Measurements from ENCODE around the gene ZCCHC2.

The ZCCHC2 gene

GRCh38 chr18:62512532-62512931 is 10.3 kb upstream of the ZCCHC2 start:
- DNase-seq: no peak

DNA sequence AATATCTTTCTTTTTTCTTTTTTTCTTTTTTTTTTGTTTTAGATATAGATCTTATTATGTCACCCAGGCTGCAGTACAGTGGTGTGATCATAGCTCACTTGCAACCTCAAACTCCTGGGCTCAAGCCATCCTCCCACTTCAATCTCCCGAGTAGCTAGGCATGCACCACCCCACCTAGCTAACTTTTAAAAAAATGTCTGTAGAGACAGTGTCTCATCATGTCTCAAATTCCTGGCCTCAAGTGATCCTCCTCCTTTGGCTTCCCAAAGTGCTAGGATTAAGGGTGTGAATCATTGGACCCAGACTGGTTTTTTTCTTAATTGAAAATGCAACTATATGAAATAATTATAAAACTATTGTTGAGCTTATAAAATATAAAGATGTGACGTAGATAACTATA is 9.8 kb upstream of the ZCCHC2 start:
- no peak for DNase-seq

DNA sequence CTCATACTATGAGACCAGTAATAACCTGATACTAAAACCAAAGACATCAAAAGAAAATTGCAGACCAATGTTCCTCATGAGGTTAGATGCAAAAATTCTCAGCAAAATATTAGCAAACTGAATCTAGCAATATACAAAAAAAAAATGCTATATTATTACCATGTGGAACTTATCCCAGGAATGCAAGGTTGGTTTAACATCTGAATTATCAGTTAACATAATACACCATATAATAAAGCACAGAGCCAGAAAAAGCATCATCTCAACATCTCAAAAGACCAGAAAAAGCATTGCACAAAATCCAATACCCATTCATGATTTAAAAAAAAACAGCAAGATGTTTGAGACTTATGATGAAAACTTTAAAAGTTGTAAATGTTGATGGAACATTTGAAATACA is 8.3 kb upstream of the ZCCHC2 start:
- no peak for DNase-seq

DNA sequence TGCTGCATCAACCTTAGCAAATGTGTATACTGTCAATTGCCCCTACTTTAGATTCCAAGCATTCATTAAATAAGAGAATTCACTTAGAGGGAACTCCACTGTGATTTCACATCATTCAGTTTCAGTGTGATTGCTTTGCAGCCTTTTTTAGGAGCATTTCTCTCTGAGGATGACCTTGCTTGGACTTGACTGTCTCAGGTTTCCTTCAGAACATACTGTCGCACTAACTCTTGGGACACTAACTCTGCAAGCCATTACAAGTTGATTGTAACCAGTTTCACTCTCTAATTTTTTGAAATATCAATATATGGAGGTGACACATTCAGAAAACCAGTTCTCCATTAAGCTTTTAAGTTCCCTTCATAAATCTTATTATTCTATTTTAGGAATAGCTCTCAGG is 6.6 kb upstream of the ZCCHC2 start:
- DNase-seq: no peak

DNA sequence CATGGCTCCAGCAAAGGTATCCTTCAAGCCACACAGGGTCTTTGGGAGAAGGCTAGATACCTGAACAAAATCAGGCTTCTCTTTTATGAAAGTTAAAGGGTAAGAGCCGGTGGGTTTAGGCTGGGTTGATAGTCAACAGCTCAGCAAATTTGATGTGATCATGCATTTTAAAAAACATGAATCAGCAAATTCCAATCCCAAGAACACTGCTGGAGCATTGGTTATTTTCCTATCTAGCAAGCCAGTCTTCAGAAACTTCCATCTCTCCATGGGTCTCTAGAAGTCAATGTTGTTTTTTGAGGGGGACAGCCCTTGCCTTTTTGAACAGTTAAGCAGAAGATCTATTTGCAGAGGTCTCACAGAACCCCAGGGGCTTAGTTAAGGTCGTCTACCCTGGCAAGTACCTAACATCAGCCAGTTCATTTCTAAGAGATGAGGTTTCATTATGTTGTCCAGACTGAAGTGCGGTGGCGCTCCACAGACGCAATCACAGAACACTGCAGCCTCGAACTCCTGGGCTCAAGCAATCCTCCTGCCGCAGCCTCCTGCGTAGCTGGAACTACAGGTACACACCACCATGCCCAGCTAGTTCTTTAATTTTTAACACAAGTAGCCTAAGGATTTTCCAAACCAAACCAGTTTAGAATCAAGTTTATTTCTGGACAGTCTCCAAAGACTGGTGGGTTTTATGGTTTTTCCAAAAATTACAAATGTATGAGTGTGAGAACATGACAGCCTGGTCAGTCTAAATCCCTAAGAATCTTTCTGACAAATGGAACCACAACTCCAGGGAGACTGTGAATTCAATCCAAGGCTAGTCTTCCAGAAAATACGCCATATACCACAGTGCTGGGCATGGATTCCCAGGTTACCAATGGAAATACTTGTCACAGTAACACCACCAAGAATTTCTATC is 4.1 kb upstream of the ZCCHC2 start:
- peak; percentile 49 for DNase-seq

DNA sequence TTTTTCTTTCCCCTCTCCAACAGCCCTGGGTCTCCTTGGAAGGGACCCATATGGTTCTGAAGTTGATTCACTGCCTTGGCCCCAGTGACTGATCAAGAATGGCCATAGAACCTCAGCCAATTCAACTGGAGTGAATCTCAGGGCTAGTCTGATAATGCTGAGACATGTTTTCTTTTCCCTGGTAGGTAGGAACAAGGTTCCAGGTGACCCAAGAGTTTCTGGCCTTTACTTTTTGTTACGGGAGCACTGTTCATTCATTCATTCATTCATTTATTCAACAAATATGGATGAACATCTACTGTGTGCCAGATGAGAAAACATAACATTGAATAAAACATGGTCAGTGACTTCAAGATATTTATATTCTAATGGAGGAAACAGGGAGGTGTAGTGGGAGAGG is 3.1 kb upstream of the ZCCHC2 start:
- DNase-seq: no peak

DNA sequence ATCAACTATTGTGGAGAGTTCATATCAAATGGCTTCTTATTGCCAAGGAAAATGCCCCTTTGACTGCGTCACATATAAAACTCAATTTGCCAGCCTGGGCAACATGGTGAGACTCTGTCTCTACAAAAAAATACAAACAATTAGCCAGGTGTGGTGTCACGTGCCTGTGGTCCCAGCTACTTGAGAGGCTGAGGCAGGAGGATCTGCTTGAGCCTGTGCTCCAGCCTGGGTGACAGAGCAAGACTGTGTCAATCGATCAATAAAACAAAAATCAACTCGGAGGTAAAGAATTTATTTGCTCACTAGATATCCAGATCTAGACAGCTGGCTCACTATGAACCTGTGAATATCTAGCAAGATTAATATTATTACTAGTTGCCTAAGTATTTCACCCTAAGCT is 1.7 kb upstream of the ZCCHC2 start:
- no peak for DNase-seq

- no peak for DNase-seq
Observed at GRCh38 chr18:62521593-62521992, 1.2 kb upstream of the ZCCHC2 start.

GRCh38 chr18:62522178-62522503 is 684 bp upstream of the ZCCHC2 start:
- no peak for DNase-seq

DNA sequence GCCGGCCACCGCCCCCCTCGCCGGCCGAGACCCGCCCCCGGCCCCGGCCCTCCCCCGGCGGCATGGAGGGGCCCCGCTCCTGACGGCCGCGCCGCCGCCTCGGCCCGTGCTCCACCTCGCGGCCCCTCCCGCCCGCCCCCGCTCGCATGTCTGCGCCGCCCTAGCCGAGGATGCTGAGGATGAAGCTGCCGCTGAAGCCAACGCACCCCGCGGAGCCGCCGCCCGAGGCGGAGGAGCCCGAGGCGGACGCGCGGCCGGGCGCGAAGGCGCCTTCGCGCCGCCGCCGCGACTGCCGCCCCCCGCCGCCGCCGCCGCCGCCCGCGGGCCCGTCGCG is 397 bp downstream of the ZCCHC2 start:
- DNase-seq: no peak

GRCh38 chr18:62523631-62524439 is 1.0 kb downstream of the ZCCHC2 start:
- DNase-seq: peak; percentile 48

GRCh38 chr18:62524440-62525200 is 1.8 kb downstream of the ZCCHC2 start:
- peak; percentile 37 for DNase-seq

DNA sequence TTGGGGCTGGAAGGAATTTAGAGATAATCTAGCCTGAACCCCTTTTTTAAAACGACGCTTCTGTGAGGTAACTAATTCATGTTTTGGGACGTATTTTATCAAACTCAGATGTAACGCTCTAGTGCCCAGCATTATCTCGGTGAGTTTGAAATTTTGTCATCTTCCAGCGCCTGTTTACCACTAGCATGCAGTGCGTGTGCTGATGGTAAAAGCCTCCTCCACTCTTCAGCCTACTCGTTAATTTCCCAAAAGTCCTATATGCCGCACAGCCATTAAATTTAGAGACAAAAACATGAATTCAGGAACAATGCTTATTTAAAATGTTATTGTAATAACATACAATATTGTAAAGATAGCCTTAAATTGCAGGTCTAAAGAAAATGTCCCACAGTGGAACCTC is 2.8 kb downstream of the ZCCHC2 start:
- DNase-seq: no peak

- peak; percentile 65 for DNase-seq
Observed at GRCh38 chr18:62526098-62527025, 3.5 kb downstream of the ZCCHC2 start.

GRCh38 chr18:62529597-62529996 is 6.8 kb downstream of the ZCCHC2 start:
- no peak for DNase-seq

DNA sequence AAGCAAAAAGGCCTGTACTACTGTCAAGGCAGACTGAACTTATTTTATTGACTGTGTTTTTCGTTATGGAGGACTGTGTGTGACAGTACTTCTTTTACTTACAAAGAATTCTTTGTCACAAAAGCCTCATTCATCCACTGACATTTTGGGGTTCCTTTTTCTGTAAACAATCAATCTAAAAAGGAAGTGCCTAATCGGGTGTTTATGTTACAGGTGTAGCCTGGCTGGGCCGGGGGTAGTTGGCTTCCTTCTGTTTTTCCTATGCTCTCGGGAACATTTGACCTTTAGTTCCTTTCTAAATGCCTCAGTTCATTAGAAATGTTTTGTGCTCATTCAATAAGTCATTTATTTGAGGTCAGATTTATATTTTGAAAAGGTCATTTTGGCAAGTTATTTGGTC is 8.3 kb downstream of the ZCCHC2 start:
- no peak for DNase-seq

GRCh38 chr18:62531931-62532330 is 9.1 kb downstream of the ZCCHC2 start:
- no peak for DNase-seq

DNA sequence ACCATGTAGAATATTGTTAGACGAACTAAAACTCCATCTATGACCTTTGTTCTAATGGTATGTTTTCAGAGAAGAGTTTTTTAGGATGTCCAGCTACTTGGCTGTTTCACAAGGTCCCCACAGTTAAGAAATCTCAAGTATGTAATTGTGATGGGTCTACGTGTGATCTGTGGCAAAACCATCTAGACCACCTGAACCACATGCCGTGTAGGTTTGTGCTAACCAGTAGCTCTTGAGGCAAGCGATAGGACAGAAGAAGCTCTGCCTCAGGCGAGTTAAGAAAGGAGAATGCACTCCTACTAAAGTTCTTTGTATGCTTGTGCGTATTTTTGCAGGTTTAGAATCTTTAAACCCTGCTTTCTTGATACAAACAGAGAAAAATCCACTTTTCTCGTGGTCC is 13.2 kb downstream of the ZCCHC2 start:
- no peak for DNase-seq

GRCh38 chr18:62537042-62537894 is 14.4 kb downstream of the ZCCHC2 start:
- no peak for DNase-seq

DNA sequence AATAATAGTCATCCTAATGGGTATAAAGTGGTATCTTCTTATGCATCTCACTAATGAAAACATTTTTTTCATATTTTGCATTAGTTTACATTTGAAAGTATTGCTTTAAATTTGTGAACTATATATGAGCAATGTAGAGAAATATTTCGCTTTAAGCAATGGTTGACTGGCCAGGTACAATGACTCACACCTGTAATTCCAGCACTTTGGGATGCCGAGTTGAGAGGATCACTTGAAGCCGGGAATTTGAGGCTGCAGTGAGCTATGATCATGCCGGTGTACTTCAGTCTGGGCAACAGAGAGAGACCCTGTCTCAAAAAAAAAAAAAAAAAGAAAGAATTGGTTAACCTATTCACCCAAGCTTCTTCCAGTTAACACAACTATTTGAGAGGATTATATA is 15.1 kb downstream of the ZCCHC2 start:
- no peak for DNase-seq

GRCh38 chr18:62538881-62539280 is 16.1 kb downstream of the ZCCHC2 start:
- DNase-seq: no peak

All from fibroblast of skin of right biceps (primary cell).